Activated CD8-positive, alpha-beta T cell treated with anti-CD3 and anti-CD28 coated beads for 36 hours (primary cell): ENCODE measurements around the gene CAMSAP3. TPM values are rescaled to one million over a fixed set of nuclear protein-coding genes. Genes with fewer than 3 reads are reported as not detected.

Source experiments
- ATAC-seq: fragments of 200-7000 bp; cut with Tn5 transposase; one replicate; pipeline ENCODE4 v1.10.0; 2021; ENCODE audit warnings: mild to moderate bottlenecking, moderate library complexity
- CTCF ChIA-PET: fragments of 350-600 bp; sonication (Branson Sonifier 250); formaldehyde crosslinking; loops from one replicate; lab custom pipeline; 2021; ENCODE audit warnings: antibody characterized with exemption; lab: Charles Lee
- POLR2A ChIA-PET: fragments of 350-600 bp; sonication (Branson Sonifier 250); formaldehyde crosslinking; loops from one replicate; lab custom pipeline; 2021; ENCODE audit warnings: antibody characterized with exemption; lab: Charles Lee
- DNase-seq: peaks from one replicate; pipeline ENCODE4 v3.0.0-alpha.2; 2020
- H3K27ac Mint-ChIP-seq: one replicate; pipeline ENCODE4 v1.8.0; 2021; ENCODE audit warnings: mild to moderate bottlenecking, mixed read lengths
- H3K27me3 Mint-ChIP-seq: one replicate; pipeline ENCODE4 v1.8.0; 2021; ENCODE audit warnings: mixed read lengths
- H3K36me3 Mint-ChIP-seq: one replicate; pipeline ENCODE4 v1.8.0; 2021; ENCODE audit warnings: low read depth, mixed read lengths
- H3K4me1 Mint-ChIP-seq: one replicate; pipeline ENCODE4 v1.8.0; 2021; ENCODE audit warnings: low read depth, mixed read lengths
- H3K4me3 Mint-ChIP-seq: one replicate; pipeline ENCODE4 v1.8.0; 2021; ENCODE audit warnings: mild to moderate bottlenecking, moderate library complexity, mixed read lengths
- H3K9me3 Mint-ChIP-seq: one replicate; pipeline ENCODE4 v1.8.0; 2021; ENCODE audit warnings: mixed read lengths
- intact Hi-C: fragments of 100-400 bp; cut with micrococcal nuclease; formaldehyde crosslinking; loops from one replicate; pipeline ENCODE4 v1.10.0; 2022
- total RNA-seq, 2 experiments: library from RNA; stranded (reverse); gene quantifications; one replicate each; pipeline ENCODE4 v1.2.3, GENCODE V29; 2021
- TF ChIP-seq, protein P1 (sequence below): fragments of 200-600 bp; IDR thresholded peaks from one replicate; pipeline ENCODE4 v1.8.0; 2022; ENCODE audit warnings: antibody characterized with exemption, mild to moderate bottlenecking

Gene CAMSAP3
- total RNA-seq, 2 experiments from 2014 or later = 0.25 to 0.63 TPM

DNA sequence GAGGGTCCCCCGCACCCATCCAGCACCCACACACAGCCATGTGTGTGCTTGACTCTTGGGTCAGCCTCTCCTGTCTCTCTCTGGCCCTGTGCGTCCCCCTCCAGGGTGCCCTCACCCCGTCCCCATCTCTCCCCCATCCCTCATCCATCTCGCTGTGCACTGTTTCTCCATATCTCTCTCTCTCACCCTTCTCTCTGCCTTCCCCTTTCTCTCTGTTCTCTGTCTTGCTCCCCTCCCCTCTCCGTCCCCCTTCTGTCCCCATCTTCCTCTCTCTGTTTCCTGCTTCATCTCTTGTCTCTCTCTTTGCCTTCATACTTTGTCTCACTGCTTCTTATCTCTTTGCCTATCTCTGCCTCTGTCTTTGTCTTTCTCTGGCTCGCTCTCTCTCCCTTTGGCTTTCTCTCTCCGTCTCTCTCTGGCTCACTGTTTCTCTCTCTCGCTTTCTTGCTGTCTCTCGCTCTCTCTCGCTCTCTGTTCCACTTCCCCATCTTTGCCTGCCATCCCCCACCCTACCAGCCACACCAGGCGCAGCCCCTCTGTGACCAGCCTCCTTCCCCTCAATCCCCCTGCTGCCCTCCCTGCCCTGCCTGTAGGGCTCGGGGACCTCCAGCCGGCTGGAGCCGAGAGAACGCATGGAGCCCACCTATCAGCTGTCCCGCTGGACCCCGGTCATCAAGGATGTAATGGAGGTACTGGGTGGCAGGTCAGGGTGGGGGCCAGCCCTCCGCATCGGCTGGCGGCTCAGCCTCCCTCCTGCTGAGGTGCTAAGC is 50.2 kb downstream of the CAMSAP3 start:
- TF ChIP-seq, protein P1, sequence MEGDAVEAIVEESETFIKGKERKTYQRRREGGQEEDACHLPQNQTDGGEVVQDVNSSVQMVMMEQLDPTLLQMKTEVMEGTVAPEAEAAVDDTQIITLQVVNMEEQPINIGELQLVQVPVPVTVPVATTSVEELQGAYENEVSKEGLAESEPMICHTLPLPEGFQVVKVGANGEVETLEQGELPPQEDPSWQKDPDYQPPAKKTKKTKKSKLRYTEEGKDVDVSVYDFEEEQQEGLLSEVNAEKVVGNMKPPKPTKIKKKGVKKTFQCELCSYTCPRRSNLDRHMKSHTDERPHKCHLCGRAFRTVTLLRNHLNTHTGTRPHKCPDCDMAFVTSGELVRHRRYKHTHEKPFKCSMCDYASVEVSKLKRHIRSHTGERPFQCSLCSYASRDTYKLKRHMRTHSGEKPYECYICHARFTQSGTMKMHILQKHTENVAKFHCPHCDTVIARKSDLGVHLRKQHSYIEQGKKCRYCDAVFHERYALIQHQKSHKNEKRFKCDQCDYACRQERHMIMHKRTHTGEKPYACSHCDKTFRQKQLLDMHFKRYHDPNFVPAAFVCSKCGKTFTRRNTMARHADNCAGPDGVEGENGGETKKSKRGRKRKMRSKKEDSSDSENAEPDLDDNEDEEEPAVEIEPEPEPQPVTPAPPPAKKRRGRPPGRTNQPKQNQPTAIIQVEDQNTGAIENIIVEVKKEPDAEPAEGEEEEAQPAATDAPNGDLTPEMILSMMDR = no peak
- Mint-ChIP-seq H3K27me3 (no peaks in the 10 kb centered on the region), H3K4me1 (peaks cover 2% of the 10 kb centered on the region), H3K27ac (no peak overlapping the region), H3K9me3 (no peaks in the 10 kb centered on the region), H3K36me3 (peaks cover 8% of the 10 kb centered on the region), H3K4me3 (no peak overlapping the region)
- no peak for ATAC-seq
- ChIA-PET CTCF (no interaction called here), POLR2A (no interaction called here)
- intact Hi-C loops = no loop called here
- no peak for DNase-seq

DNA sequence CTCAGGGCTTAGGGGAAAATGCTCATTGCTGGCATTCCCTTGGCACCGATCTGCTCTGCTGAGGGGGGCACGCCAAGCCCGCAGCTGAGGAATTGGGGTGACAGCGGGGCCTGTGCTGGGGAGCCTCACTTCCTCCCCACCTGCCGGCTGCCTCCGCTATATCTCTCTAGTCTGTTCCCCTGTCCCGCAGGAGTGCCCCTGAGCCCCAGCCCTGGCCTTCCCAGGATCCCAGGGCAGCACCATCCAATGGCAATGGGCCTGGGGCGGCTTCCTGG is 50.7 kb downstream of the CAMSAP3 start:
- Mint-ChIP-seq H3K27me3 (no peaks in the 10 kb centered on the region), H3K36me3 (peaks cover 8% of the 10 kb centered on the region), H3K27ac (no peak overlapping the region), H3K4me3 (no peak overlapping the region), H3K4me1 (peaks cover 2% of the 10 kb centered on the region), H3K9me3 (no peaks in the 10 kb centered on the region)
- DNase-seq (no peak), ATAC-seq (no peak)
- intact Hi-C loops = no loop called here
- CTCF ChIA-PET = no interaction called here
- POLR2A ChIA-PET = no interaction called here
- TF ChIP-seq, protein P1 = no peak

DNA sequence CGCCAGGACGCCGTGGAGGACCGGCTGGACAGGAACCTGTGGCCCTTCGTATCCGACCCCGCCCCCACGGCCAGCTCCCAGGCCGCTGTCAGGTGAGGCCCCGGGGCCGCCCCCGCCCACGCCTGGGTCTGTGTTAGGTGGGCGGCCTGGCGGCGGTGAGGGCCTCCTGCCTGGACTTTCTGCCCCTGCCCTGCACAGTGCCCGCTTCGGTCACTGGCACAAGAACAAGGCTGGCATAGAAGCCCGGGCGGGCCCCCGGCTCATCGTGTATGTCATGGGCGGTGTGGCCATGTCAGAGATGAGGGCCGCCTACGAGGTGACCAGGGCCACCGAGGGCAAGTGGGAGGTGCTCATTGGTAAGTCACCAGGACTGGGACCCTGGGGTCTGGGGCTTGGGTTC is 51.5 kb downstream of the CAMSAP3 start:
- ATAC-seq = no peak
- CTCF ChIA-PET = no interaction called here

DNA sequence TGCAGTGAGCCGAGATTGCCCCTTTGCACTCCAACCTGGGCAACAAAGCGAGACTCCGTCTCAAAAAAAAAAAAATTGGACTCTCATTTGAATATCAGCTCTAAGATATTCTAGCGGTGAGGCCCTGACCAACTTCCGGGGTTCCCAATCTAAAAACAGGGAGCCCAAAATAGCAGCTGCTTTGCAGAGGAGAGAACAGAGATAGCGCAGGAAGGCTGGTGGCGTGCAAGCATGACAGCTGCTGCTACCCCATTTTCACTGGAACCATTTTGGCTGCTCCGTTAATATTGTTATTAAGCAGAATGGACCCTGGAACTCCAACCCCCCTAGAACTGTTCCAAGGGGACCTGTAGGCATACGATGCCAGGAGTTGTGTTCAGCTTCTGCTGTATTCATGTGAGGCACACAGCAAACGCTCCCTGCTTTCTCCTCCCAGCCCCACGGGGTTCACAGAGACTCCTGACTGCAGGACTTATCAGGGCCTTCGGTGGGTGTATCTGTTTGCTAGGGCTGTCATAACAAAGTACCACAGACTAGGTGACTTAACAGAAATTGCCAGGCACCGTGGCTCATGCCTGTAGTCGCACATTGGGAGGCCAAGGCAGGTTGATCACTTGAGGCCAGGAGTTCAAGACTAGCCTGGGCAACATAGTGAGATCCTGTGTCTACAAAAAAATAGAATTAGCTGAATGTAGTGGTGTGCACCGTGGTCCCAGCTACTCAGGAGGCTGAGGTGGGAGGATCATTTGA is 52.8 kb downstream of the CAMSAP3 start:
- H3K36me3 Mint-ChIP-seq = peaks cover 8% of the 10 kb centered on the region
- ChIA-PET POLR2A (interaction anchor here (0.7 to 1.8 kb wide), 3 partner anchors 11 to 1579 kb away, joined by 3 to 10 read pairs (median 3); partner anchors contain the start of gene STXBP2), CTCF (interaction anchor here (0.7 to 1.7 kb wide), 2 partner anchors 15 to 32 kb away, joined by 3 to 9 read pairs; partner anchors contain the start of gene TRAPPC5)
- DNase-seq = no peak
- H3K27ac Mint-ChIP-seq = no peak overlapping the region
- ATAC-seq = no peak
- no peaks in the 10 kb centered on the region for H3K27me3 Mint-ChIP-seq
- peaks cover 10% of the 10 kb centered on the region for H3K4me1 Mint-ChIP-seq
- H3K9me3 Mint-ChIP-seq = no peaks in the 10 kb centered on the region
- TF ChIP-seq, protein P1 = no peak
- intact Hi-C loops = no loop called here
- H3K4me3 Mint-ChIP-seq = no peak overlapping the region

More for the DNA sequence above, 51.5 kb downstream of the CAMSAP3 start:
- no peaks in the 10 kb centered on the region for H3K27me3 Mint-ChIP-seq
- H3K4me1 Mint-ChIP-seq = peaks cover 5% of the 10 kb centered on the region
- TF ChIP-seq, protein P1 = no peak
- no peak for DNase-seq
- POLR2A ChIA-PET = no interaction called here
- H3K9me3 Mint-ChIP-seq = no peaks in the 10 kb centered on the region
- no peak overlapping the region for H3K4me3 Mint-ChIP-seq
- H3K27ac Mint-ChIP-seq = no peak overlapping the region
- intact Hi-C loops = no loop called here
- peaks cover 8% of the 10 kb centered on the region for H3K36me3 Mint-ChIP-seq

DNA sequence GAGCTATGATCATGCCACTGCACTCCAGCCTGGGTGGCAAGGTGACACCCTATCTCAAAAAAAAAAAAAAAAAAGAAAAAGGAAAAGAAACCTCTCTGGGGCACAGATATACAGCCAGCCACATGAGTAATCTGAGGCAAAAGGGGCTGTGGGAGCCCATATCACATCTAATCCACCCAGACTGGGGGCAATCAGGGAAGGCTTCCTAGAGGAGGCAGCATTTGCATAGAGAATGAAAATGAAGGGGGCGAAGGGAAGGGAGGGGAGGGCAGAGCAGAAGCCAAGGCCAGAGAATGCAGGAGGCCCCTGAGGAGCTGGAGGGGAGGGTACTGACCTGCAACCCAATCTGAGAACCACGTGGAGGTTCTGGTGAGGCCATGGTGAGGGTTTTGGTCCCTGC is 54.5 kb downstream of the CAMSAP3 start:
- Mint-ChIP-seq H3K4me1 (peaks cover 10% of the 10 kb centered on the region), H3K4me3 (no peak overlapping the region), H3K27me3 (no peaks in the 10 kb centered on the region), H3K36me3 (peaks cover 6% of the 10 kb centered on the region), H3K9me3 (no peaks in the 10 kb centered on the region), H3K27ac (no peak overlapping the region)
- CTCF ChIA-PET = interaction anchor here (7.8 kb wide), 1 partner anchor 31 kb away, joined by 74 read pairs; the partner anchor contains the start of gene TRAPPC5
- ATAC-seq (no peak), DNase-seq (no peak)
- TF ChIP-seq, protein P1 = no peak
- POLR2A ChIA-PET = interaction anchor here (1.0 to 1.2 kb wide), 2 partner anchors 9 to 13 kb away, joined by 3 read pairs; no protein-coding TSS in a partner anchor
- intact Hi-C loops = loop anchor here (5.0 kb wide), 1 partner anchor 147 kb away; no protein-coding TSS in a partner anchor
